ENCODE measurements around the gene LRRN2.

The LRRN2 gene

GRCh38 chr1:204624631-204625216 lies 60.8 kb downstream of the LRRN2 start:
- Histone ChIP-seq H3K9ac (ENCODE audit: low read depth, low read length, poor library complexity) (no peak overlapping the region), H3K36me3 (replicated peaks in 1 of 2; ENCODE audit: control insufficient read depth in 2 of 2, insufficient read depth in 2 of 2, low read length in 2 of 2) (no peaks in the 10 kb centered on the region), H2BK5ac (ENCODE audit: low read length) (no peak overlapping the region), H3K4me2 (ENCODE audit: insufficient read depth, low read length, poor library complexity, severe bottlenecking) (no peak overlapping the region), H3K23ac (ENCODE audit: low read depth, low read length, poor library complexity) (no peak overlapping the region), H2AK5ac (ENCODE audit: low read depth, low read length) (no peak overlapping the region), H2BK120ac (ENCODE audit: low read depth, low read length) (no peak overlapping the region), H3K27me3 (ENCODE audit: control insufficient read depth in 3 of 3, insufficient read depth in 3 of 3, low read depth in 1 of 3, low read length in 3 of 3) (no peaks in the 10 kb centered on the region), H3K4ac (ENCODE audit: low read length) (no peak overlapping the region), H2AFZ (ENCODE audit: low read length) (no peak overlapping the region), H3K79me1 (ENCODE audit: low read depth, low read length) (no peaks in the 10 kb centered on the region), H2BK15ac (ENCODE audit: low read length) (no peak overlapping the region), H4K91ac (ENCODE audit: low read depth, low read length, poor library complexity) (no peak overlapping the region), H3K4me1 (ENCODE audit: control insufficient read depth in 2 of 2, insufficient read depth in 1 of 2, low read depth in 1 of 2, low read length in 2 of 2) (peaks cover 23 to 24% of the 10 kb centered on the region in 2 donors), H2BK12ac (ENCODE audit: low read length) (no peak overlapping the region), H3K27ac (replicated peaks; ENCODE audit: low read length) (no peak overlapping the region), H3K14ac (ENCODE audit: low read length) (no peak overlapping the region), H4K8ac (ENCODE audit: low read depth, low read length) (no peak overlapping the region), H3K18ac (ENCODE audit: low read length) (no peak overlapping the region), H3K9me3 (replicated peaks in 1 of 2; ENCODE audit: control insufficient read depth in 2 of 2, insufficient read depth in 1 of 2, low read depth in 1 of 2, low read length in 2 of 2) (peaks cover 1 to 4% of the 10 kb centered on the region in 2 donors), H3K4me3 (ENCODE audit: low read length in 2 of 2) (no peak overlapping the region)
- no peak for DNase-seq (ENCODE audit: low spot score)
- no CpG with 5 or more reads among the region's 12 CpGs for WGBS, 2 donors (ENCODE audit: extremely low coverage in 2 of 2, insufficient read length in 2 of 2, insufficient replicate concordance in 1 of 2)

GRCh38 chr1:204623894-204624361 lies 61.6 kb downstream of the LRRN2 start:
- no peaks in the 10 kb centered on the region for H3K79me1 ChIP-seq (ENCODE audit: low read depth, low read length)
- H2BK5ac ChIP-seq (ENCODE audit: low read length): no peak overlapping the region
- H3K4me2 ChIP-seq (ENCODE audit: insufficient read depth, low read length, poor library complexity, severe bottlenecking): no peak overlapping the region
- no peak overlapping the region for H3K27ac ChIP-seq (replicated peaks; ENCODE audit: low read length)
- H3K27me3 ChIP-seq (ENCODE audit: control insufficient read depth in 3 of 3, insufficient read depth in 3 of 3, low read depth in 1 of 3, low read length in 3 of 3): no peaks in the 10 kb centered on the region
- H3K18ac ChIP-seq (ENCODE audit: low read length): peak overlapping the region; percentile 42
- H2AFZ ChIP-seq (ENCODE audit: low read length): no peak overlapping the region
- no peak overlapping the region for H3K23ac ChIP-seq (ENCODE audit: low read depth, low read length, poor library complexity)
- H3K9me3 ChIP-seq (replicated peaks in 1 of 2; ENCODE audit: control insufficient read depth in 2 of 2, insufficient read depth in 1 of 2, low read depth in 1 of 2, low read length in 2 of 2): peaks cover 0 to under 1% of the 10 kb centered on the region in 2 donors
- H2BK120ac ChIP-seq (ENCODE audit: low read depth, low read length): no peak overlapping the region
- H3K14ac ChIP-seq (ENCODE audit: low read length): no peak overlapping the region
- no peak overlapping the region for H3K4ac ChIP-seq (ENCODE audit: low read length)
- no peak overlapping the region for H2BK12ac ChIP-seq (ENCODE audit: low read length)
- no peak overlapping the region for H4K8ac ChIP-seq (ENCODE audit: low read depth, low read length)
- H4K91ac ChIP-seq (ENCODE audit: low read depth, low read length, poor library complexity): no peak overlapping the region
- peak overlapping the region; percentile 70 for H2AK5ac ChIP-seq (ENCODE audit: low read depth, low read length)
- peaks cover 23 to 24% of the 10 kb centered on the region in 2 donors for H3K4me1 ChIP-seq (ENCODE audit: control insufficient read depth in 2 of 2, insufficient read depth in 1 of 2, low read depth in 1 of 2, low read length in 2 of 2)
- H3K9ac ChIP-seq (ENCODE audit: low read depth, low read length, poor library complexity): no peak overlapping the region
- DNase-seq (ENCODE audit: low spot score): peak; percentile 17
- no peak overlapping the region for H3K4me3 ChIP-seq (ENCODE audit: low read length in 2 of 2)
- no peaks in the 10 kb centered on the region for H3K36me3 ChIP-seq (replicated peaks in 1 of 2; ENCODE audit: control insufficient read depth in 2 of 2, insufficient read depth in 2 of 2, low read length in 2 of 2)
- no peak overlapping the region for H2BK15ac ChIP-seq (ENCODE audit: low read length)
- WGBS, 2 donors (ENCODE audit: extremely low coverage in 2 of 2, insufficient read length in 2 of 2, insufficient replicate concordance in 1 of 2): no CpG with 5 or more reads among the region's 3 CpGs

DNA sequence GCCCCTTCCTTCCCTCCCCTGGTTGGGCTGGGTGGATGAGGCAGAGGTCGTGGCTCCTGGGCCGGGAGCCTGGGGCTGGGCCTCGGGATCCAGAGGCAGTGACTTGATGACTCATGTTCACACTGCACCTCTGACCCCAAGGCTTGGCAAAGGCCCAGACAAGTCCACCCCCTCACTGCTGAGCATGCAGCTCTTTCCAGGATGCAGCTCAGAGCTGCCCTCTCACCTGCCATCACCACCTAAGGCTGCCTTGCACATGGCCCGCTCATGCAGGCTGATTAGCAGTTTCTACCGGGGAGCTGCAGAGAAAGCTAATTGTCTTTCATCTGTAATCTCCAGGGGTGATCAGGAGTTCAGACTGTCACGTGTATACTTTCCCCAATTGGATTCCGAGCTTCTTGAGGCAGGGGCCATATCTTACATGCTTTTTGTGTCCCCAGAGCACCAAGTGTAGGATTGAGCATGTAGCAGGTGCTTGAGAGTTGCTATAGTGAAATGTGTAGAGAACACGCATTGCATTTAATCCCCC lies 62.1 kb downstream of the LRRN2 start:
- no peak overlapping the region for H3K27ac ChIP-seq (replicated peaks; ENCODE audit: low read length)
- H3K4ac ChIP-seq (ENCODE audit: low read length): no peak overlapping the region

DNA sequence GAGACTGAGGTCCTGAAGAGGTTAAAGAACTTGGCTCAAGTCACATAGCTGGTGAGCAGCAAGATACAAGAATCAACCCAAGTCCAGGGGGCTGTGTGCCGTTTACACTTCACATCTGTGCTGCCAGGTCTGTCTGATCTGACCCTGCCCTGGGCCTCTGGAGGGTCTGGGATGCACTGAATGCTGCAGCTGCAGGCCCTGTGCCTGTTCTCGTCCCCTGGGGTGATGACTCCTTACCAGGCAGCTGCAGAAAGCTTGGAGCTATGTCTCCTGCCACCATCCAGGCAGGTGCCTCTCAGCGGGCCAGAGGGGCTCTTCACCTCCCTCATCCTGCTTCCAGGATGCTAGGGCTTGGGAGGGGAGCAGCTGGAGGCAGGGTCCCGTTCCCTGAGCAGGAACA lies 63.5 kb downstream of the LRRN2 start:
- Histone ChIP-seq H3K4me2 (ENCODE audit: insufficient read depth, low read length, poor library complexity, severe bottlenecking) (no peak overlapping the region), H3K4ac (ENCODE audit: low read length) (no peak overlapping the region), H4K8ac (ENCODE audit: low read depth, low read length) (no peak overlapping the region), H3K9me3 (replicated peaks in 1 of 2; ENCODE audit: control insufficient read depth in 2 of 2, insufficient read depth in 1 of 2, low read depth in 1 of 2, low read length in 2 of 2) (no peaks in the 10 kb centered on the region), H2BK12ac (ENCODE audit: low read length) (peak overlapping the region; percentile 77), H3K79me1 (ENCODE audit: low read depth, low read length) (no peaks in the 10 kb centered on the region), H3K9ac (ENCODE audit: low read depth, low read length, poor library complexity) (no peak overlapping the region), H3K27ac (replicated peaks; ENCODE audit: low read length) (no peak overlapping the region), H3K14ac (ENCODE audit: low read length) (no peak overlapping the region), H2BK15ac (ENCODE audit: low read length) (no peak overlapping the region), H3K18ac (ENCODE audit: low read length) (peak overlapping the region; percentile 55), H3K36me3 (replicated peaks in 1 of 2; ENCODE audit: control insufficient read depth in 2 of 2, insufficient read depth in 2 of 2, low read length in 2 of 2) (no peaks in the 10 kb centered on the region), H3K4me3 (ENCODE audit: low read length in 2 of 2) (no peak overlapping the region), H2AK5ac (ENCODE audit: low read depth, low read length) (no peak overlapping the region), H3K27me3 (ENCODE audit: control insufficient read depth in 3 of 3, insufficient read depth in 3 of 3, low read depth in 1 of 3, low read length in 3 of 3) (no peaks in the 10 kb centered on the region), H4K91ac (ENCODE audit: low read depth, low read length, poor library complexity) (peak overlapping the region; percentile 23), H2BK5ac (ENCODE audit: low read length) (no peak overlapping the region), H2AFZ (ENCODE audit: low read length) (no peak overlapping the region), H3K23ac (ENCODE audit: low read depth, low read length, poor library complexity) (no peak overlapping the region), H3K4me1 (ENCODE audit: control insufficient read depth in 2 of 2, insufficient read depth in 1 of 2, low read depth in 1 of 2, low read length in 2 of 2) (peaks cover 22% of the 10 kb centered on the region in 2 donors), H2BK120ac (ENCODE audit: low read depth, low read length) (no peak overlapping the region)
- no peak for DNase-seq (ENCODE audit: low spot score)
- no CpG with 5 or more reads among the region's 4 CpGs for WGBS, 2 donors (ENCODE audit: extremely low coverage in 2 of 2, insufficient read length in 2 of 2, insufficient replicate concordance in 1 of 2)

More for the DNA sequence above, 62.1 kb downstream of the LRRN2 start:
- WGBS, 2 donors (ENCODE audit: extremely low coverage in 2 of 2, insufficient read length in 2 of 2, insufficient replicate concordance in 1 of 2): no CpG with 5 or more reads among the region's 8 CpGs
- peaks cover 23 to 24% of the 10 kb centered on the region in 2 donors for H3K4me1 ChIP-seq (ENCODE audit: control insufficient read depth in 2 of 2, insufficient read depth in 1 of 2, low read depth in 1 of 2, low read length in 2 of 2)
- H4K91ac ChIP-seq (ENCODE audit: low read depth, low read length, poor library complexity): no peak overlapping the region
- no peaks in the 10 kb centered on the region for H3K36me3 ChIP-seq (replicated peaks in 1 of 2; ENCODE audit: control insufficient read depth in 2 of 2, insufficient read depth in 2 of 2, low read length in 2 of 2)
- H4K8ac ChIP-seq (ENCODE audit: low read depth, low read length): no peak overlapping the region
- no peak overlapping the region for H3K4me3 ChIP-seq (ENCODE audit: low read length in 2 of 2)
- H3K14ac ChIP-seq (ENCODE audit: low read length): no peak overlapping the region
- no peak overlapping the region for H2AK5ac ChIP-seq (ENCODE audit: low read depth, low read length)
- no peaks in the 10 kb centered on the region for H3K27me3 ChIP-seq (ENCODE audit: control insufficient read depth in 3 of 3, insufficient read depth in 3 of 3, low read depth in 1 of 3, low read length in 3 of 3)
- no peaks in the 10 kb centered on the region for H3K79me1 ChIP-seq (ENCODE audit: low read depth, low read length)
- H2AFZ ChIP-seq (ENCODE audit: low read length): peak overlapping the region; percentile 15
- H3K23ac ChIP-seq (ENCODE audit: low read depth, low read length, poor library complexity): no peak overlapping the region
- peak overlapping the region; percentile 23 for H3K18ac ChIP-seq (ENCODE audit: low read length)
- H2BK12ac ChIP-seq (ENCODE audit: low read length): no peak overlapping the region
- no peaks in the 10 kb centered on the region for H3K9me3 ChIP-seq (replicated peaks in 1 of 2; ENCODE audit: control insufficient read depth in 2 of 2, insufficient read depth in 1 of 2, low read depth in 1 of 2, low read length in 2 of 2)
- H2BK5ac ChIP-seq (ENCODE audit: low read length): no peak overlapping the region
- peak; percentile 26 for DNase-seq (ENCODE audit: low spot score)
- no peak overlapping the region for H3K4me2 ChIP-seq (ENCODE audit: insufficient read depth, low read length, poor library complexity, severe bottlenecking)
- H3K9ac ChIP-seq (ENCODE audit: low read depth, low read length, poor library complexity): no peak overlapping the region
- H2BK15ac ChIP-seq (ENCODE audit: low read length): no peak overlapping the region
- H2BK120ac ChIP-seq (ENCODE audit: low read depth, low read length): no peak overlapping the region

Measured in neuronal stem cell (in vitro differentiated cells).